Bronchial epithelial cell (primary cell): ENCODE measurements around the gene LAMP5. TPM values are rescaled to one million over a fixed set of nuclear protein-coding genes. Genes with fewer than 3 reads are reported as not detected.

Source experiments
- DNase-seq: peaks from one replicate; pipeline ENCODE4 v3.0.0-alpha.2; 2010; ENCODE audit warnings: low read depth
- FAIRE-seq: peaks from 2 replicates; lab custom pipeline; 2011; peaks lifted over from hg19 to GRCh38; lab: Jason Lieb, UNC
- H3K27me3 ChIP-seq: 2 replicates; pipeline ENCODE4 v1.5.1; 2011; ENCODE audit warnings: low read length; ENCODE audit not compliant: control insufficient read depth, insufficient read depth
- H3K36me3 ChIP-seq: 2 replicates; pipeline ENCODE4 v1.5.1; 2011; ENCODE audit warnings: low read length; ENCODE audit not compliant: control insufficient read depth, insufficient read depth
- H3K4me3 ChIP-seq: 2 replicates; pipeline ENCODE4 v1.5.1; 2011; ENCODE audit warnings: mild to moderate bottlenecking, low read depth, low read length, control low read depth
- CTCF ChIP-seq: IDR thresholded peaks from 2 replicates; pipeline ENCODE4 v1.5.1; 2011; ENCODE audit warnings: mild to moderate bottlenecking, moderate library complexity, low read length, control low read depth, inconsistent platforms; ENCODE audit not compliant: insufficient read depth, severe bottlenecking
- total RNA-seq: library from RNA; depleted of rRNA; stranded (reverse); fragments of >200 nt; gene quantifications from 2 replicates; pipeline ENCODE4 v1.2.1, GENCODE V29; 2014

The LAMP5 gene
- not detected in 2 replicates for total RNA-seq

GRCh38 chr20:9514461-9515213 lies at the start of gene LAMP5:
LAMP5 (plus strand) TSS chr20:9514590; CDS start chr20:9514853, 263 bp downstream.
- peaks cover 32% of the 10 kb centered on the region for H3K27me3 ChIP-seq
- no peak within 1 kb of the TSS for H3K4me3 ChIP-seq
- no peak for FAIRE-seq
- peak; percentile 5 for DNase-seq
- TF ChIP-seq CTCF = no peak
- no peaks in the 10 kb centered on the region for H3K36me3 ChIP-seq

GRCh38 chr20:9467995-9468394 lies 46.4 kb upstream of the LAMP5 start:
- peak; percentile 51 for TF ChIP-seq CTCF
- H3K4me3 ChIP-seq = no peak overlapping the region
- no peaks in the 10 kb centered on the region for H3K27me3 ChIP-seq
- H3K36me3 ChIP-seq = no peaks in the 10 kb centered on the region
- DNase-seq (no peak), FAIRE-seq (no peak)

- FAIRE-seq = no peak
- H3K36me3 ChIP-seq = no peaks in the 10 kb centered on the region
- DNase-seq = peak; percentile 38
- no peak for TF ChIP-seq CTCF
- H3K27me3 ChIP-seq = no peaks in the 10 kb centered on the region
- H3K4me3 ChIP-seq = no peak overlapping the region
Observed at GRCh38 chr20:9474835-9475415, 39.5 kb upstream of the LAMP5 start.

- H3K4me3 ChIP-seq = no peak overlapping the region
- FAIRE-seq = no peak
- no peak for DNase-seq
Observed at GRCh38 chr20:9475456-9475855, 38.9 kb upstream of the LAMP5 start.

GRCh38 chr20:9476174-9476573 lies 38.2 kb upstream of the LAMP5 start:
- Histone ChIP-seq H3K27me3 (no peaks in the 10 kb centered on the region), H3K36me3 (no peaks in the 10 kb centered on the region), H3K4me3 (no peak overlapping the region)
- TF ChIP-seq CTCF = no peak
- FAIRE-seq (no peak), DNase-seq (no peak)

More at GRCh38 chr20:9475456-9475855, 38.9 kb upstream of the LAMP5 start:
- Histone ChIP-seq H3K36me3 (no peaks in the 10 kb centered on the region), H3K27me3 (no peaks in the 10 kb centered on the region)
- TF ChIP-seq CTCF = no peak

GRCh38 chr20:9476637-9477036 lies 37.8 kb upstream of the LAMP5 start:
- DNase-seq (no peak), FAIRE-seq (no peak)
- Histone ChIP-seq H3K36me3 (no peaks in the 10 kb centered on the region), H3K4me3 (no peak overlapping the region), H3K27me3 (no peaks in the 10 kb centered on the region)
- TF ChIP-seq CTCF = no peak
